GM12865 (cell line): ENCODE data around the gene RAB40AL.

Experiments
- DNase-seq: peaks from one replicate; pipeline ENCODE4 v3.0.0; 2010; ENCODE audit warnings: low read depth
- H3K4me3 ChIP-seq: 2 replicates; pipeline ENCODE4 v1.5.1; 2011; ENCODE audit warnings: mild to moderate bottlenecking, low read depth, low read length, control low read depth
- TF ChIP-seq, protein P1 (sequence below): IDR thresholded peaks from 2 replicates; pipeline ENCODE4 v1.5.1; 2011; ENCODE audit warnings: low read length, control low read depth, low read depth, inconsistent platforms; ENCODE audit not compliant: insufficient read depth; ENCODE audit errors: missing control alignments

RAB40AL gene

GRCh38 chrX:102950908-102951866, 14.1 kb downstream of the RAB40AL start:
- no peak overlapping the region; the same call in 1 of the 2 replicates for H3K4me3 ChIP-seq
- TF ChIP-seq, protein P1, sequence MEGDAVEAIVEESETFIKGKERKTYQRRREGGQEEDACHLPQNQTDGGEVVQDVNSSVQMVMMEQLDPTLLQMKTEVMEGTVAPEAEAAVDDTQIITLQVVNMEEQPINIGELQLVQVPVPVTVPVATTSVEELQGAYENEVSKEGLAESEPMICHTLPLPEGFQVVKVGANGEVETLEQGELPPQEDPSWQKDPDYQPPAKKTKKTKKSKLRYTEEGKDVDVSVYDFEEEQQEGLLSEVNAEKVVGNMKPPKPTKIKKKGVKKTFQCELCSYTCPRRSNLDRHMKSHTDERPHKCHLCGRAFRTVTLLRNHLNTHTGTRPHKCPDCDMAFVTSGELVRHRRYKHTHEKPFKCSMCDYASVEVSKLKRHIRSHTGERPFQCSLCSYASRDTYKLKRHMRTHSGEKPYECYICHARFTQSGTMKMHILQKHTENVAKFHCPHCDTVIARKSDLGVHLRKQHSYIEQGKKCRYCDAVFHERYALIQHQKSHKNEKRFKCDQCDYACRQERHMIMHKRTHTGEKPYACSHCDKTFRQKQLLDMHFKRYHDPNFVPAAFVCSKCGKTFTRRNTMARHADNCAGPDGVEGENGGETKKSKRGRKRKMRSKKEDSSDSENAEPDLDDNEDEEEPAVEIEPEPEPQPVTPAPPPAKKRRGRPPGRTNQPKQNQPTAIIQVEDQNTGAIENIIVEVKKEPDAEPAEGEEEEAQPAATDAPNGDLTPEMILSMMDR = peak; percentile 46
- peak; percentile 43 for DNase-seq

GRCh38 chrX:102957751-102958150, 20.7 kb downstream of the RAB40AL start:
- H3K4me3 ChIP-seq = no peak overlapping the region
- TF ChIP-seq, protein P1 = no peak
- no peak for DNase-seq

- no peak for DNase-seq
Observed at GRCh38 chrX:102958794-102959193, 21.7 kb downstream of the RAB40AL start.

GRCh38 chrX:102959471-102959870, 22.4 kb downstream of the RAB40AL start:
- no peak for DNase-seq
- H3K4me3 ChIP-seq = no peak overlapping the region
- TF ChIP-seq, protein P1 = no peak

More at GRCh38 chrX:102958794-102959193, 21.7 kb downstream of the RAB40AL start:
- TF ChIP-seq, protein P1 = no peak
- H3K4me3 ChIP-seq = no peak overlapping the region

- TF ChIP-seq, protein P1 = no peak
- DNase-seq = no peak
- no peak overlapping the region for H3K4me3 ChIP-seq
Observed at GRCh38 chrX:102963955-102964354, 26.9 kb downstream of the RAB40AL start.

- TF ChIP-seq, protein P1 = no peak
Observed at GRCh38 chrX:102964940-102965339, 27.9 kb downstream of the RAB40AL start.

GRCh38 chrX:102966701-102967100, 29.6 kb downstream of the RAB40AL start:
- DNase-seq = no peak
- TF ChIP-seq, protein P1 = no peak
- H3K4me3 ChIP-seq = no peak overlapping the region

More at GRCh38 chrX:102964940-102965339, 27.9 kb downstream of the RAB40AL start:
- H3K4me3 ChIP-seq = no peak overlapping the region
- no peak for DNase-seq
